Mucosa of rectum (tissue), 2 donors: ENCODE data around the gene SLC17A4.
"Not testable (repeated sequence)": the region's sequence is repeated elsewhere in the genome, so short reads cannot be mapped to it uniquely, and the experiment has no call there.

Experiments
- H3K27ac ChIP-seq, 2 donors: one replicate each; pipeline ENCODE4 v1.7.0; 2013; ENCODE audit warnings: inconsistent platforms in 2 of 2, low read depth in 2 of 2, low read length in 2 of 2
- H3K27me3 ChIP-seq, 2 donors: one replicate each; pipeline ENCODE4 v1.7.0; 2013; ENCODE audit warnings: low read length in 2 of 2; ENCODE audit not compliant: control insufficient read depth in 2 of 2, insufficient read depth in 2 of 2
- H3K36me3 ChIP-seq, 2 donors: one replicate each; pipeline ENCODE4 v1.7.0; 2013; ENCODE audit warnings: low read length in 2 of 2; ENCODE audit not compliant: control insufficient read depth in 2 of 2, insufficient read depth in 2 of 2
- H3K4me1 ChIP-seq, 2 donors: one replicate each; pipeline ENCODE4 v1.7.0; 2013; ENCODE audit warnings: low read length in 2 of 2, mild to moderate bottlenecking in 1 of 2; ENCODE audit not compliant: control insufficient read depth in 2 of 2, insufficient read depth in 2 of 2
- H3K4me3 ChIP-seq, 2 donors: one replicate each; pipeline ENCODE4 v1.7.0; 2013; ENCODE audit warnings: low read length in 2 of 2
- H3K9ac ChIP-seq, 2 donors: one replicate each; pipeline ENCODE4 v1.7.0; 2013; ENCODE audit warnings: low read length in 2 of 2, low read depth in 1 of 2, mild to moderate bottlenecking in 1 of 2
- H3K9me3 ChIP-seq, 2 donors: one replicate each; pipeline ENCODE4 v1.7.0; 2013; ENCODE audit warnings: low read length in 2 of 2; ENCODE audit not compliant: control insufficient read depth in 2 of 2
- donor health status: healthy.
- donor health status: Normal muscosa, but diverticular disease.

Gene SLC17A4

GRCh38 chr6:25748601-25749517, 5.7 kb upstream of the SLC17A4 start:
- not testable (repeated sequence) for H3K9ac ChIP-seq, H3K36me3 ChIP-seq, H3K9me3 ChIP-seq, H3K4me3 ChIP-seq, H3K27me3 ChIP-seq
- Histone ChIP-seq H3K27ac (peak overlapping the region; percentile 80 to 82), H3K4me1 (peaks cover 22 to 39% of the 10 kb centered on the region in 2 donors)

GRCh38 chr6:25749837-25750236, 4.7 kb upstream of the SLC17A4 start:
- H3K27me3 ChIP-seq: no peaks in the 10 kb centered on the region
- H3K4me1 ChIP-seq: peaks cover 25 to 44% of the 10 kb centered on the region in 2 donors
- no peak overlapping the region for H3K4me3 ChIP-seq
- H3K9ac ChIP-seq: no peak overlapping the region
- H3K27ac ChIP-seq: peak overlapping the region; percentile 80 to 82
- no peaks in the 10 kb centered on the region for H3K36me3 ChIP-seq
- no peaks in the 10 kb centered on the region for H3K9me3 ChIP-seq

GRCh38 chr6:25750906-25751305, 3.6 kb upstream of the SLC17A4 start:
- Histone ChIP-seq H3K27ac (peak overlapping the region; percentile 80 to 82), H3K27me3 (no peaks in the 10 kb centered on the region), H3K36me3 (no peaks in the 10 kb centered on the region), H3K4me3 (no peak overlapping the region), H3K4me1 (peaks cover 23 to 51% of the 10 kb centered on the region in 2 donors), H3K9me3 (no peaks in the 10 kb centered on the region), H3K9ac (peak overlapping the region in 1 of 2 donors; percentile 37)

GRCh38 chr6:25753079-25753478, 1.5 kb upstream of the SLC17A4 start:
- Histone ChIP-seq H3K27ac (peak overlapping the region in 1 of 2 donors; percentile 63), H3K27me3 (no peaks in the 10 kb centered on the region), H3K36me3 (no peaks in the 10 kb centered on the region), H3K9me3 (no peaks in the 10 kb centered on the region), H3K4me3 (no peak overlapping the region), H3K4me1 (peaks cover 20 to 47% of the 10 kb centered on the region in 2 donors), H3K9ac (no peak overlapping the region)

- Histone ChIP-seq H3K4me3 (peak overlapping the region; percentile 76 to 79), H3K9me3 (no peaks in the 10 kb centered on the region), H3K4me1 (peaks cover 13 to 35% of the 10 kb centered on the region in 2 donors), H3K36me3 (no peaks in the 10 kb centered on the region), H3K27me3 (no peaks in the 10 kb centered on the region), H3K9ac (peak overlapping the region in 1 of 2 donors; percentile 62), H3K27ac (peak overlapping the region; percentile 73 to 82)
These were observed 941 bp downstream of the SLC17A4 start for GRCh38 chr6:25755483-25755882.

- Histone ChIP-seq H3K4me3 (peak overlapping the region; percentile 76 to 79), H3K9me3 (no peaks in the 10 kb centered on the region), H3K27ac (peak overlapping the region; percentile 73 to 82), H3K27me3 (no peaks in the 10 kb centered on the region), H3K36me3 (no peaks in the 10 kb centered on the region), H3K4me1 (peaks cover 12 to 27% of the 10 kb centered on the region in 2 donors), H3K9ac (no peak overlapping the region)
These were observed 2.1 kb downstream of the SLC17A4 start for GRCh38 chr6:25756382-25757363.

- Histone ChIP-seq H3K9ac (no peak overlapping the region), H3K36me3 (peaks cover 2 to 7% of the 10 kb centered on the region in 2 donors), H3K4me1 (peaks cover 8 to 20% of the 10 kb centered on the region in 2 donors), H3K4me3 (peak overlapping the region; percentile 33 to 35), H3K27ac (peak overlapping the region in 1 of 2 donors; percentile 18), H3K9me3 (no peaks in the 10 kb centered on the region), H3K27me3 (no peaks in the 10 kb centered on the region)
These were observed 3.5 kb downstream of the SLC17A4 start for GRCh38 chr6:25757936-25758642.

- H3K27me3 ChIP-seq: no peaks in the 10 kb centered on the region
- H3K9me3 ChIP-seq: no peaks in the 10 kb centered on the region
- H3K4me1 ChIP-seq: no peaks in the 10 kb centered on the region
- H3K27ac ChIP-seq: no peak overlapping the region
- no peak overlapping the region for H3K4me3 ChIP-seq
- peaks cover 4 to 8% of the 10 kb centered on the region in 2 donors for H3K36me3 ChIP-seq
- H3K9ac ChIP-seq: no peak overlapping the region
These were observed 10.1 kb downstream of the SLC17A4 start for GRCh38 chr6:25764611-25765010.

GRCh38 chr6:25768566-25768965, 14.0 kb downstream of the SLC17A4 start:
- no peak overlapping the region for H3K27ac ChIP-seq
- H3K36me3 ChIP-seq: peaks cover 2 to 12% of the 10 kb centered on the region in 2 donors
- no peaks in the 10 kb centered on the region for H3K27me3 ChIP-seq
- no peaks in the 10 kb centered on the region for H3K4me1 ChIP-seq
- H3K4me3 ChIP-seq: no peak overlapping the region
- H3K9ac ChIP-seq: no peak overlapping the region
- H3K9me3 ChIP-seq: no peaks in the 10 kb centered on the region
